22Rv1 (cell line): ENCODE measurements around the gene ANLN.

Experiments used
- ZFX ChIP-seq: fragments of 450-650 bp; IDR thresholded peaks from 2 replicates; pipeline ENCODE4 v1.6.1; 2017; ENCODE audit warnings: antibody characterized with exemption, borderline replicate concordance
- TF ChIP-seq, protein P1 (sequence below): fragments of 450-650 bp; IDR thresholded peaks from 2 replicates; pipeline ENCODE4 v1.5.1; 2017; ENCODE audit warnings: mild to moderate bottlenecking

DNA sequence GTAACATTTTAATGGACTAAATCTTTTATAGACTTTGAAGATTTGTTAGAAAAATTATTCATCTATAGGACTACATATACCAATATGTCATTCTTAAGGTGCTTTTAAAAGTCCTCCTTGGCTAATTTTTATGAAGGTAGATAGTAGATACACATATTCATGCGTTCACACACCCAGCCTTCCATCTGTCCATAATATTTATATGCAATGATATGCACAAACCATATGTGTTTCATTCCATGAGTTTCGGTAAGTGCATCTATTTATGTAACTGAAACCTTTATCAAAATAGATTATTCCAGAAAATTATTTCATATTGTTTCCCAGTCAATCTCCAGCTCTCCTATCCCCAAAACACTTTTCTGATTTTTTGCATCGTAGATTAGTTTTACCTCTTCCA is 101.7 kb downstream of the ANLN start:
- TF ChIP-seq, protein P1, sequence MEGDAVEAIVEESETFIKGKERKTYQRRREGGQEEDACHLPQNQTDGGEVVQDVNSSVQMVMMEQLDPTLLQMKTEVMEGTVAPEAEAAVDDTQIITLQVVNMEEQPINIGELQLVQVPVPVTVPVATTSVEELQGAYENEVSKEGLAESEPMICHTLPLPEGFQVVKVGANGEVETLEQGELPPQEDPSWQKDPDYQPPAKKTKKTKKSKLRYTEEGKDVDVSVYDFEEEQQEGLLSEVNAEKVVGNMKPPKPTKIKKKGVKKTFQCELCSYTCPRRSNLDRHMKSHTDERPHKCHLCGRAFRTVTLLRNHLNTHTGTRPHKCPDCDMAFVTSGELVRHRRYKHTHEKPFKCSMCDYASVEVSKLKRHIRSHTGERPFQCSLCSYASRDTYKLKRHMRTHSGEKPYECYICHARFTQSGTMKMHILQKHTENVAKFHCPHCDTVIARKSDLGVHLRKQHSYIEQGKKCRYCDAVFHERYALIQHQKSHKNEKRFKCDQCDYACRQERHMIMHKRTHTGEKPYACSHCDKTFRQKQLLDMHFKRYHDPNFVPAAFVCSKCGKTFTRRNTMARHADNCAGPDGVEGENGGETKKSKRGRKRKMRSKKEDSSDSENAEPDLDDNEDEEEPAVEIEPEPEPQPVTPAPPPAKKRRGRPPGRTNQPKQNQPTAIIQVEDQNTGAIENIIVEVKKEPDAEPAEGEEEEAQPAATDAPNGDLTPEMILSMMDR, result no peak
- TF ChIP-seq ZFX, result no peak
